Activated T-helper 1 cell treated with anti-CD3 and anti-CD28 coated beads, Interleukin-12 subunit alpha, Interleukin-12 subunit beta, Interleukin-2, Interleukin-4 antibody, amounts not matched to agents 30 ng/mL and 10 ng/mL and 1 ng/mL, durations not matched to agents 14 hours and 24 hours and 36 hours (primary cell): Measurements from ENCODE around the gene SAA4. TPM values are rescaled to one million over a fixed set of nuclear protein-coding genes. Genes with fewer than 3 reads are reported as not detected.

Source experiments
- DNase-seq: peaks from one replicate; pipeline ENCODE4 v3.0.0; 2021; ENCODE audit warnings: low spot score
- H3K27ac Mint-ChIP-seq: one replicate; pipeline ENCODE4 v1.8.0; 2021; ENCODE audit warnings: mild to moderate bottlenecking, mixed read lengths
- H3K27me3 Mint-ChIP-seq: one replicate; pipeline ENCODE4 v1.8.0; 2022; ENCODE audit warnings: mild to moderate bottlenecking, moderate library complexity, mixed read lengths; ENCODE audit not compliant: insufficient read depth
- H3K36me3 Mint-ChIP-seq: one replicate; pipeline ENCODE4 v1.8.0; 2021; ENCODE audit warnings: low read depth, mixed read lengths
- H3K4me1 Mint-ChIP-seq: one replicate; pipeline ENCODE4 v1.8.0; 2021; ENCODE audit warnings: low read depth, mixed read lengths
- H3K4me3 Mint-ChIP-seq: one replicate; pipeline ENCODE4 v1.8.0; 2021; ENCODE audit warnings: mild to moderate bottlenecking, moderate library complexity, mixed read lengths
- H3K9me3 Mint-ChIP-seq: one replicate; pipeline ENCODE4 v1.8.0; 2021; ENCODE audit warnings: mixed read lengths
- intact Hi-C: fragments of 100-400 bp; cut with micrococcal nuclease; formaldehyde crosslinking; loops from one replicate; pipeline ENCODE4 v1.15.1; 2024
- total RNA-seq: library from RNA; stranded (reverse); gene quantifications from 2 replicates; pipeline ENCODE4 v1.2.3, GENCODE V29; 2022

Gene SAA4
- total RNA-seq, 1 donor from 2014 or later = not detected

DNA sequence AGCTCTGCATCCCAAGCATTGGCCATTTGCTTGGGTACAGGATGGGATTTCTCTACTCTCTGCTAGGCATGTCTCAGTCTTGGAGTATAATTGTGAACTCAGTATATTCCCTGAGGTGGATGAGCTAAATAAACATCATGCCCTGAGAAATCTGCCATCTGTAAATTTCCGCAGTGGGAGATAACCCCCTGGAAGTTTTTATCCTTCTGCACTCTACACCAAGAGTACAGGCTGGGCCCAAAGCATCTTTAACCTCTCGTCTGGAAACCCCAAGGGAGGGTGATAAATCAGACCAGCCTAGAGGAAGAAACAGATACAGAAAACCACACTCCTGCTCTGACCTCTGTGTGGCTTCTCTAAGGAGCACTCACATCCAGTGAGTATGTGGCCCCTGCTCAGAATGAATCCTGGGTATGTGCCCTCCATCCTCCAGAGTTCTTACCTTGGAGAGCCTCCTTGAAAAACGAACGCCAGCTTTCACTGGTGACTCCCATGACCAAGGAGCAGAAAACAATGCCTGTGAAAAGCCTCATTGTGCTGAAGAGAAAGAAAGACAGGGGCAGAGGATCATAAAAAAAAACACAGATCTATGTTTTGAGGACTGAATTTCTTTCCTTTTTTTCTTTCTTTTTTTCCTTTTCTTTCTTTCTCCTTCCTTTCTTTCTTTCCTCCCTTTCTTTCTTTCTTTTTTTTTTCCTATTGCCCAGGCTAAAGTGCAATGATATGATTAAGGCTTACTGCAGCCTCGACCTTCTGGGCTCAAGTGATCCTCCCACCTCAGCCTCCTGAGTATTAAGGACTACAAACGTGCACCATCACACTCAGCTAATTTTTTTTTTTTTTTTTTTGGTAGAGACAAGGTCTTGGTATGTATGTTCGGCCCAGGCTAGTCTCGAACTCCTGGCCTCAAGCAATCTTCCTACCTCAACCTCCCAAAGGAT is 938 bp downstream of the SAA4 start:
- Mint-ChIP-seq H3K4me3 (no peak overlapping the region), H3K4me1 (no peaks in the 10 kb centered on the region), H3K27ac (peak overlapping the region; percentile 32), H3K27me3 (peaks cover 42% of the 10 kb centered on the region), H3K9me3 (no peaks in the 10 kb centered on the region), H3K36me3 (no peaks in the 10 kb centered on the region)
- intact Hi-C loops = no loop called here
- no peak for DNase-seq

DNA sequence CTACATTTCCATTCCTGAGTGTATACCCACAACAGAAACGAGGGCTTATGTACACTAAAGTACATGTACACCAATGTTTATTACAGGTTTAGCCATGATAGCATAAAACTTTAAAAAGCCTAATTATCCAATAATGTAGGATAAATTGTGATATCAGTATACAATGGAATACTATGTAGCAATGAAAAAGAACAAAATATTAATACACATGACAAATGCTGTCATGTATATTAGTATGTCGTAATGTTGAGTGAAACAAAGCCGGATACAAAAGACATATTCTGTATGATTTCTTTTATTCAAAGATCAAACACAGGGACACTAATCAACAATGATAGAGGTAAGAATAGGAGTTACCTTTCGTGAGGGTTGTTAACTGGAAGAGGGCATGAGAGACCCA is 2.7 kb downstream of the SAA4 start:
- H3K4me1 Mint-ChIP-seq = no peaks in the 10 kb centered on the region
- no peak overlapping the region for H3K4me3 Mint-ChIP-seq
- H3K27ac Mint-ChIP-seq = no peak overlapping the region
- H3K36me3 Mint-ChIP-seq = no peaks in the 10 kb centered on the region
- no peak for DNase-seq
- intact Hi-C loops = no loop called here
- H3K9me3 Mint-ChIP-seq = no peaks in the 10 kb centered on the region
- H3K27me3 Mint-ChIP-seq = peaks cover 30% of the 10 kb centered on the region

DNA sequence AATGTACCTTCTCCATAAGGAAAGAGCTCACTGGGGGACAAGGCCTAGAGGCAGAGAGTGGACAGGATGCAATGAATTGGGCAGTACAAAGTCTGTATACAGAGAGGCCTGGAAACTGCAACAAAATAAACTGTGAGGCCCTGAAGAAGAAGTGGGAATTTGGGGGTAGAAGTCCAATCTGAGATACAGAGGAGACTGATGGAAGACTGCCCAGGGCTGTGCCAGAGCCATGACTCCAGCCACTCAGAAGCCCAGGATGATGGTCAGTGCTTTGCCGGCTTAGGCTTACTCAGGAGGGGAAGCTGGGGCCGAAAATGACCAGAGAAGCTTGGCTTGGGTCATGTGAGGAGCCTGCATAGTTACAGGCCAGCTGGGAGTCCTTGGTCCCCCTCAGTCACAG is 5.7 kb downstream of the SAA4 start:
- no peak for DNase-seq
- Mint-ChIP-seq H3K27me3 (peaks cover 17% of the 10 kb centered on the region), H3K4me3 (no peak overlapping the region), H3K36me3 (no peaks in the 10 kb centered on the region), H3K27ac (no peak overlapping the region), H3K4me1 (no peaks in the 10 kb centered on the region), H3K9me3 (no peaks in the 10 kb centered on the region)
- intact Hi-C loops = no loop called here

DNA sequence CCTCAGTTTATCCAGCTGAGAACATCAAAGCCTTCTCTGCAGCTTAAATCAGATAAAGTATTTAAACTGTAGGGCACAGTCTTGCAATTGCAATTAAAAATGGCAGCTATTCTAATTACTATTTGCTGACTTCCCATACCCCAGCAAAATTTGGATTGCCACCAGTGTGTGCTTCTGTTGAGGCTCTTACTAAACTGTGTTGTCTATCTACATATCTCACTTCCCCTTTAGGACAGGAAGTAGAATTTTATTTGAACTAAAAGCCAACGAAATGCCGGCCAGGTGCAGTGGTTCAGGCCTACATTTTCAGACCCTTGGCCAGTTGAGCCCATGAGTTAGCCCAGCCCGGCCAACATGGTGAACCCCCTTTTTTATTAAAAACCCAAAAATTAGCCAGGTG is 7.1 kb downstream of the SAA4 start:
- Mint-ChIP-seq H3K27me3 (peaks cover 11% of the 10 kb centered on the region), H3K4me1 (no peaks in the 10 kb centered on the region), H3K27ac (no peak overlapping the region), H3K36me3 (no peaks in the 10 kb centered on the region), H3K4me3 (no peak overlapping the region), H3K9me3 (no peaks in the 10 kb centered on the region)
- intact Hi-C loops = no loop called here
- DNase-seq = no peak

DNA sequence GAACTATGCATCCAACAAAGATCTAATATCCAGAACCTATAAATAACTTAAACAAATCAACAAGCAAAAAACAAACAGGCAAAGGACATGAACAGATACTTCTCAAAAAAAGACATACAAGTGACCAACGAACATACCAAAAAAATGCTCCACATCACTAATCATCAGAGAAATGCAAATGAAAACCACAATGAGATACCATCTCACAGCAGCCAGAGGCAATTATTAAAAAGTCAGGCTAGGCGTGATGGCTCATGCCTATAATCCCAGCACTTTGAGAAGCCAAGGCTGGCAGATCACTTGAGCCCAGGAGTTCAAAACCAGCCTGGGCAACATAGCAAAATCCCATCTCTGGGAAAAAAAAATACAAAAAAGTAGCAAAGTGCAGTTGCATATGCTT is 10.7 kb downstream of the SAA4 start:
- Mint-ChIP-seq H3K4me3 (no peak overlapping the region), H3K27me3 (peaks cover 10% of the 10 kb centered on the region), H3K9me3 (no peaks in the 10 kb centered on the region), H3K27ac (no peak overlapping the region), H3K4me1 (no peaks in the 10 kb centered on the region), H3K36me3 (no peaks in the 10 kb centered on the region)
- intact Hi-C loops = no loop called here
- DNase-seq = no peak

DNA sequence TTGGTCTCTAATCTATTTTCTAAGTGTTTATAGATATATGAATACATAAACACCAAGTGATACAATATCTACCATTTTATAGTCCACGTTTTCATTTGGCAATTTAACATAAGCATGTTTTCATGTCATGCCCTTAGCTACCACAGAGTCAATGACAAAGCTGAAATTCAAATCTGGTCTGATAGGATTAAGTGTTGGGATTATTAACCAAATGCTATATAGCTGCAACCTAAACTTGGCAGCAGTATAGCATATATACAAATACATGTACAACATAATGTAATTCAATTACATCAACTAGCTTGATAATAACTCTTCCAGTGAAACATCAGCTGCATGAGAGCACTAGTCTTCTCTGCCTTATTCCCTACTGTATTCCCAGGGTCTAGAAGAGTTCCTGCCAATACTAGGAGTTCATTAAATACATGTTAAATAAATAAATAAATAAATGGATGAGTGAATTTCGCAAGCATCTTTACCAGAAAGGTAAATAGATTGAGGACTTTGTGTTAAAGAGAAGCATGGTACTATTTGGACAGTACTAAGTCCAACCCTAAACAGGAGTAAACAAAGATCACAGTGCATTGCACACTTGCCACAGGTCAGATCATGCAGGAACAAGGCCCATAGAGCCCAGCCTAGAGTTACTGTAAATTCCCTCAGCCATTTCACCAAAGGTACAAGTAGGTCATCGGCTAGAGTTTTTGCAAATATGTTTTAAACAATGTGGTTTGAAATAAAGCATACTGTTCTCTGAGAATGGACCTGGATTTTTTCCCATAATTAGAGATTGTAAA is 12.8 kb downstream of the SAA4 start:
- Mint-ChIP-seq H3K4me3 (no peak overlapping the region), H3K36me3 (no peaks in the 10 kb centered on the region), H3K27me3 (peaks cover 19% of the 10 kb centered on the region), H3K27ac (no peak overlapping the region), H3K4me1 (no peaks in the 10 kb centered on the region), H3K9me3 (no peaks in the 10 kb centered on the region)
- intact Hi-C loops = no loop called here
- DNase-seq = no peak

DNA sequence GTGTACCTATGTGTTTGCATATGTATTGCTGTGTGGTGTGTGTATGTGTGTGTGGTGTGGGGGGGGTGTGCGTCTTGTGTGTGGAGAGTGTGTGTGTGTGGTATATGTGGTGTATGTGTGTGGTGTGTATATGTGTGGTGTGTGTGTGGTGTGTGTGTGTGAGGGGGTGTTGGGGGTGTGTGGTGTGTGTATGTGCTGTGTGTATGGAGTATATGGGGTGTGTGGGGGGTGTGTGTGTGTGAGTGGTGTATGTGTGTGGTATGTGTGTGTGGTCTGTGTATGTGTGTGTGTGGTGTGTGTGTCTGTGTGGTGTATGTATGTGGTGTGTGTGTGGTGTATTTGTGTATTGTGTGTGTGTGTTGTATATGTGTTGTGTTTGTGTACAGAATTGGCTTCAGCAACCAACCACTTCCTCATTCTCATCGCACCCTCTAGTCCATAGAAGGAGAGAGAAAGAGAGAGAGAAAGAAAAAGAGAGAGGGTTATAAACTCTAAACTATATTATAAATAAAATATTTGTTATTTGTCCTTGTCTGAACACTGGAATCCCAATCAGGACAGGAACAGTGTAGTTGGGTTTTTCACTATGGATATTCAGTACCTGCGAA is 13.7 kb downstream of the SAA4 start:
- Mint-ChIP-seq H3K9me3 (no peaks in the 10 kb centered on the region), H3K4me3 (no peak overlapping the region), H3K4me1 (no peaks in the 10 kb centered on the region), H3K27ac (no peak overlapping the region), H3K27me3 (peaks cover 23% of the 10 kb centered on the region), H3K36me3 (no peaks in the 10 kb centered on the region)
- DNase-seq = no peak
- intact Hi-C loops = no loop called here

DNA sequence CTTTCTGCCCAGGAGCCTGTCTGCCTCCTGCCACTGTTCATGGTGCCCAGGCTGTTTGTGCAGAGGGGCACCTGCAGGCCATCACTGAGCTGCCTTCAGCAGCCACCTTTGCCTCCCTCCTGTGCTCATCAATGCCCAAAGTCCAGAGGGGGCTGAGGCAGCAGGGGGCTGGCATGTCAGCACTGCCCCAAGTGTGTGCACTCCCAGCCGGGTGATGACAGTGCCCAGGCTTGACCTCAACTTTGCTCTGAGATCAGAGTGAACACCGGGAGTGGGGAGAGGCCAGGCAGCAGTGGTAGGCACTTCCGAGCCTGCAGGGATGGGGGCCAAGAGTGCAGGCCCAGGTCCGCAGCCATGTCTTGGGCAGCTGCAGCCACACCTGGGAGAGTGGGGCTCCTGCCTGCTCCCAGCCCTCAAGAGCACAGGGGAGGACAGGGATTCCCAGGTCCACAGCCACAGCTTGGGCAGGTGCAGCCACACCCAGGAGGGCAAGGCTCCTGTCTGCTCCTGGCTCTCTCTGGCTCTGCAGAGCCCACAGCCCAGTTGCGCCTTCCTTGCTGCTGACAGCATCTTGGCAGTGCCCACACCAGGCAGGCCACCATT is 15.2 kb downstream of the SAA4 start:
- Mint-ChIP-seq H3K36me3 (no peaks in the 10 kb centered on the region), H3K4me3 (no peak overlapping the region), H3K27ac (no peak overlapping the region), H3K4me1 (no peaks in the 10 kb centered on the region), H3K9me3 (no peaks in the 10 kb centered on the region), H3K27me3 (peaks cover 29% of the 10 kb centered on the region)
- intact Hi-C loops = no loop called here
- DNase-seq = no peak

DNA sequence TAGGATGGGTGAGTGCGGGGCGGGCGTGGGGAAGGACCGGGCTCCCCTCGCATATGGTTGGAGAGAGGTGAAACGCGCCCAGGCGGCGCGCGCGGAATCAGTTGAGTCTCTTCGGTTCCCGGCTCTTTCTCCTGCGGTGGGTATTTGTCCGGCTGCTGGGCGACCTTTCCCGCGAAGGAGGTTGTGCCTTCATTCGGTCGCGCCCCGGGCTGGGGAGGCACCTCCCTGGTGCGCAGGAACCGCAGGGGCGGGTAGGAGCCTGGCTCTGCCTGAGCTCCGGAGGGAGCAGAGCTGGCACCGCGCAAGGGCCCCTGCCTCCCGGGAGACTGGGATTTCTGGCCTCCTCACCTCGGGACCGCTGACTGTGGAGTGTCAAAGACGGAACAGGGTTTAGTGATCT is 27.5 kb downstream of the SAA4 start:
- Mint-ChIP-seq H3K27ac (no peak overlapping the region), H3K27me3 (peaks cover 56% of the 10 kb centered on the region), H3K36me3 (no peaks in the 10 kb centered on the region), H3K4me1 (peaks cover 6% of the 10 kb centered on the region), H3K9me3 (no peaks in the 10 kb centered on the region), H3K4me3 (no peak overlapping the region)
- intact Hi-C loops = loop anchor here (10.0 kb wide), 1 partner anchor 214 kb away; no protein-coding TSS in a partner anchor
- DNase-seq = no peak

DNA sequence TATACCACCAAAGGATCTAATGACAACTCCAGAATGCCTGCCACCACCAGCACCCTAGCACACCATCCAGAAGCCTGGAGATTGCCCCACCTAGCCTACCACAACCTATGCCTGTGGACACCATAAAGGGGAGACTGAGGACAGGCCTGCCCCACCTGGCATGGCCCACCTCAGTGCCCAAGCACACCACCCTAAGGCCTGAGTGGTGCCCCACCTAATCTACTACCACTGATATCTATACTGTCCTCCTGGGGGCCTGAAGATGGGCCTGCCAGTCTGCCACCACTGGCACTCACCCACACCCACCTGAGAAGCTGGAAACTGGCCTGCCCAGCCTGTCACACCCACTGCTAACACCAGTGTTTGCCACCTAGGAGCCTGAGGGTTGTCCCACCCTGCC is 31.8 kb downstream of the SAA4 start:
- H3K4me3 Mint-ChIP-seq = no peak overlapping the region
- no peaks in the 10 kb centered on the region for H3K36me3 Mint-ChIP-seq
- no peaks in the 10 kb centered on the region for H3K9me3 Mint-ChIP-seq
- intact Hi-C loops = loop anchor here (10.0 kb wide), 1 partner anchor 210 kb away; no protein-coding TSS in a partner anchor
- H3K4me1 Mint-ChIP-seq = peaks cover 6% of the 10 kb centered on the region
- DNase-seq = no peak
- H3K27ac Mint-ChIP-seq = no peak overlapping the region
- H3K27me3 Mint-ChIP-seq = peaks cover 44% of the 10 kb centered on the region

DNA sequence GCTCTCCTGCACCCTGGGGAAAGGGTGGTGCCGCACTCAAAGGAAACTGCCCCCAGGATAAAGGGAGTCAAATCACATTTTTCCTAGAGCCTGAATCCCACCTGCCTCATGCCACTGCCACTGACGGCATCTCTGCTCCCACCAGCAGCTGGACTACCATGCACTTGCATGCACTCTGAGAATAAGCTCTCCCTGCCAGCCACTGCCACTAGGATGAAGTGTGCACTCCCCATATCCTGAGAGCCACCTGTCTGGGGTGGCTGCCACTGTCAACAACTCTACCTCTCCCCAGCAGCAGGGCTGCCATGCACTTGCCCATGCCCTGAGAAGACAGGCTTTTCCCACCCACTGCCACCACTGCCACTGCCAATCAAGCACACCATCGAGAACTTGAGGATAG is 32.4 kb downstream of the SAA4 start:
- peaks cover 43% of the 10 kb centered on the region for H3K27me3 Mint-ChIP-seq
- no peak for DNase-seq
- intact Hi-C loops = loop anchor here (10.0 kb wide), 1 partner anchor 209 kb away; no protein-coding TSS in a partner anchor
- H3K9me3 Mint-ChIP-seq = no peaks in the 10 kb centered on the region
- no peak overlapping the region for H3K27ac Mint-ChIP-seq
- H3K36me3 Mint-ChIP-seq = peaks cover 2% of the 10 kb centered on the region
- H3K4me1 Mint-ChIP-seq = peaks cover 6% of the 10 kb centered on the region
- H3K4me3 Mint-ChIP-seq = no peak overlapping the region

DNA sequence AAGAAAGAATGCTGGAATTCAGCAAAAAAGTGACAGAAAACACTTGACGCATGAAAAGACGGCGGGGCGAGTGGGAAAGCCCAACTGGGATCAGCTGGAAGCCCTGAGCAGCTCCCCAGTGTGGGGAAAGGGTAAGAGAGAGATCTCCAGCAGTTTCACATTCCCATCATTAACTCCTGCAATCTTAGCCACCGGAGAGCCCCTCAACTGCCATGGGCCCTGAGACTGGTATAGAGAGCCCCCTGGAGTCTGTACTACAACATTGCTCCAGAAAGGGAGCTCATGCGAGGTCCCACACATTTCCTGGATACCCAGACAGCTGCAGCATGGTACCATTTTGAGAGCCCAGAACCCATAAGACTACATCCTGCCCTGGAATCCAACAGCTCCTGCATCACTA is 32.9 kb downstream of the SAA4 start:
- intact Hi-C loops = loop anchor here (10.0 kb wide), 1 partner anchor 209 kb away; no protein-coding TSS in a partner anchor
- peaks cover 2% of the 10 kb centered on the region for H3K36me3 Mint-ChIP-seq
- no peaks in the 10 kb centered on the region for H3K9me3 Mint-ChIP-seq
- no peak overlapping the region for H3K27ac Mint-ChIP-seq
- peaks cover 41% of the 10 kb centered on the region for H3K27me3 Mint-ChIP-seq
- no peak for DNase-seq
- peaks cover 6% of the 10 kb centered on the region for H3K4me1 Mint-ChIP-seq
- no peak overlapping the region for H3K4me3 Mint-ChIP-seq
